Mucosa of stomach (tissue), 1 donor: ENCODE data around the gene IRF2BP2.

ENCODE experiments used
- H3K27me3 ChIP-seq: one replicate; pipeline ENCODE4 v1.7.0; 2013; ENCODE audit warnings: mild to moderate bottlenecking, low read length; ENCODE audit not compliant: control insufficient read depth, insufficient read depth
- H3K36me3 ChIP-seq: one replicate; pipeline ENCODE4 v1.7.0; 2013; ENCODE audit warnings: low read length; ENCODE audit not compliant: control insufficient read depth, insufficient read depth
- H3K4me1 ChIP-seq: one replicate; pipeline ENCODE4 v1.7.0; 2013; ENCODE audit warnings: mild to moderate bottlenecking, low read length; ENCODE audit not compliant: control insufficient read depth, insufficient read depth
- H3K4me3 ChIP-seq: one replicate; pipeline ENCODE4 v1.7.0; 2013; ENCODE audit warnings: low read length
- H3K9ac ChIP-seq: one replicate; pipeline ENCODE4 v1.7.0; 2013; ENCODE audit warnings: mild to moderate bottlenecking, low read length, moderate library complexity
- H3K9me3 ChIP-seq: one replicate; pipeline ENCODE4 v1.7.0; 2013; ENCODE audit warnings: mild to moderate bottlenecking, low read length, moderate library complexity; ENCODE audit not compliant: control insufficient read depth
- donor health status: Pancreatic carcinoma.

IRF2BP2 gene

DNA sequence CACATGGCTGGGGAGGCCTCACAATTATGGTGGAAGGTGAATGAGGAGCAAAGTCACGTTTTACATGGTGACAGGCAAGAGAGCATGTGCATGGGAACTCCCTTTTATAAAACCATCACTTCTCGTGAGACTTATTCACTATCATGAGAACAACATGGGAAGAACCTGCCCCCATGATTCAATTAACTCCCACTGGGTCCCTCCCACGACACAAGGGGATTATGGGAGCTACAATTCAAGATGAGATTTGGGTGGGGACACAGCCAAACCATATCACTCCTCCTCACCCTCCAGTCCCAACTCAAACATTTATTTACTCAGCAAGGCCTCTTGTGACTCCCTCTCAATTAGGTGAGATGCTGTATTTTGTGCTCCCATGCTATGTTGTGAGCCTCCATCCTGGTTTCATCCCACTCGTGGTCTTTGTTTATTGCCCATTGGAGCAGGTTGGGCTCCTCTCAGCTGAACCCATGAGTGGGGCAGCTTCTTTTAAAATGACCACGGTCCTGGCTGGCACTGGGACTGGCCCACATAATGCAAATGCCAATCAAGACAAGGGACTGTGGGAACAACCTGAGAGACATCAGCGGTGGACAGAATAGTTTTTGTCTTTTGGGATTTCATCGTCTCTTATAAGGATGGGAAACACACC lies 28.8 kb downstream of the IRF2BP2 start:
- H3K9ac ChIP-seq = no peak overlapping the region
- H3K4me1 ChIP-seq = no peaks in the 10 kb centered on the region
- H3K4me3 ChIP-seq = no peak overlapping the region
- no peaks in the 10 kb centered on the region for H3K27me3 ChIP-seq
- H3K9me3 ChIP-seq = no peaks in the 10 kb centered on the region
- no peaks in the 10 kb centered on the region for H3K36me3 ChIP-seq

DNA sequence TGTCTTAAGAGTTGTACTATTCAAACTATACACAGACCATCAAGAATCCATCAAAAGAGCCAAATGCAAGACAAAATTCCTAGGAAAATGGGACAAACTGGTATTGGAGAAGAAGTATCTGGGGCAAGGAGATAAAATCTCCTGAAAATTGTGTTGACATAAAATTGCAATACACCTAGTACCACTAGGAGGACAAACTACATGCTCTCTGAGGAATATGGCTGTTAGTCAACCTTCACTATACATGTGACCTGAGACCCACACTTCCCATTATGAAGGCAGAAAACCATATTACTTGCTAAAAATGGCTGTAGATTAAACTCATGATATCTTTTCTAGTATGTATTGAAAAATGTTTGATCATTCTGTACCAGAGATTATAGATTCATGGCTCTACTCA lies 30.0 kb downstream of the IRF2BP2 start:
- Histone ChIP-seq H3K9ac (no peak overlapping the region), H3K4me3 (no peak overlapping the region), H3K9me3 (no peaks in the 10 kb centered on the region), H3K27me3 (no peaks in the 10 kb centered on the region), H3K36me3 (no peaks in the 10 kb centered on the region), H3K4me1 (no peaks in the 10 kb centered on the region)

DNA sequence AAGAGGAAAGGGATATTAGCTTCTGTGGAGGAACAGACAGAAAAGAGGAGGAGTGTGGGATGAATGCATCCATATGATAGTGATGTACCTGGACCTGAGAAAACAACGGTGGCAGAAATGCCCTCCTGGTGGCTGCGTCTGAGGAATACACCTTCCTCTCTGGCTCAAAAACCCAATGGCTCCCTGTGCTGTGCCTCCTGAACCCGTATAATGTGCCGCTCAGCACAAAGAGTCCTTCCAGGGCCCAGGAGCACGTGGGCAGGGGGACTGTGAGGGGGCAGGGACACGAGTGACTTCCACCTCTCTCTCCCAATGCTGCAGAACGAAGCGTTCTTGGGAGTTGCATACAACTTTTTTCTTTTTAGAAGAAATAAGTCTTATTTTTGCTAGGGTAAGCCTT lies 31.2 kb downstream of the IRF2BP2 start:
- Histone ChIP-seq H3K4me1 (no peaks in the 10 kb centered on the region), H3K4me3 (no peak overlapping the region), H3K27me3 (no peaks in the 10 kb centered on the region), H3K36me3 (no peaks in the 10 kb centered on the region), H3K9ac (no peak overlapping the region), H3K9me3 (no peaks in the 10 kb centered on the region)

DNA sequence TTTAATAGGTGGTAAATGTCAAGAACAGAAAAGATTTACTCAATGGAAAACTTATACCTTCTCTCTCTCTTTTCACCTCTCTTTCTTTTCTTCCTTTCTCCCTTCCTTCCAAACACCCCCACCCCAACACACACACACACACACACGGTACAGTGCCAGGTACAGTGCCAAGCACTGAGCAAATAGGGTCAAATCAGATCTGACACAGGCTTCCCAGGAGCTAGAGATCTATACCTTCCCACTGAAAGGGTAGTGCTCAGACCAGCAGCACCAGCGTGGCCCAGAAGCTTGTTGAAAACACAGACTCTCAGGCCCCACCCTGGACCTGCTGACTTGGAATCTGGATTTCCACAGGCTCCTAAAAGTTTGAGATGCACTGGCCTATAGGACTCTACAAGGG lies 31.9 kb downstream of the IRF2BP2 start:
- no peak overlapping the region for H3K4me3 ChIP-seq
- H3K9ac ChIP-seq = no peak overlapping the region

DNA sequence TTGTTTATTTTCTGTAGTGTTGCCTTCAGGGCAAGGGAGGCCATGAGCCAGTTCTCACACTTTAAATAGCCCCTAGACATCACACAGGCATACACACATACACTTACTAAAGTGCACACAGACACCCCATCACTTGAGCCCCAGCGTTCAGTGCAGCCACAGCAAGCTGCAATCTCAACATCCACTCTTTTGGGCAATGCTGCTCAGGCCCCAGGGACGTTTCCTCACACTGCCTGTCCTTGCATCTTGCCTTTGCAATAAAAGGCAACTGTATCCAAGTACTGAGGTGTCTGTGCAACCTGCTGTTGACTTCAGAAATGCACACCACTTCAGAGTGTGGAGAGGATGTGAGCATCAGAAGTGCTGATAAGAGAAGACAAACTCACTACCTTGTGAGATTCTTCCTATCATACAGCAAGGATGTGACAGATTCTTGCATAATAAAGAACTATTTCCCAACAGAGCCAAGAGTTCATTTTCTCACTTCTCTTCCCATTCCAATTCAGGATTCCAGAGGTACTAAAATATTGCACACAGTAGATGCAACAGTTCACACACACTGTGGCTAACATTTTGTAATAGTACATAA lies 36.2 kb downstream of the IRF2BP2 start:
- no peak overlapping the region for H3K9ac ChIP-seq
- no peak overlapping the region for H3K4me3 ChIP-seq
- no peaks in the 10 kb centered on the region for H3K4me1 ChIP-seq
- no peaks in the 10 kb centered on the region for H3K9me3 ChIP-seq
- no peaks in the 10 kb centered on the region for H3K27me3 ChIP-seq
- no peaks in the 10 kb centered on the region for H3K36me3 ChIP-seq

More for the DNA sequence above, 31.9 kb downstream of the IRF2BP2 start:
- Histone ChIP-seq H3K4me1 (no peaks in the 10 kb centered on the region), H3K36me3 (no peaks in the 10 kb centered on the region), H3K9me3 (no peaks in the 10 kb centered on the region), H3K27me3 (no peaks in the 10 kb centered on the region)

DNA sequence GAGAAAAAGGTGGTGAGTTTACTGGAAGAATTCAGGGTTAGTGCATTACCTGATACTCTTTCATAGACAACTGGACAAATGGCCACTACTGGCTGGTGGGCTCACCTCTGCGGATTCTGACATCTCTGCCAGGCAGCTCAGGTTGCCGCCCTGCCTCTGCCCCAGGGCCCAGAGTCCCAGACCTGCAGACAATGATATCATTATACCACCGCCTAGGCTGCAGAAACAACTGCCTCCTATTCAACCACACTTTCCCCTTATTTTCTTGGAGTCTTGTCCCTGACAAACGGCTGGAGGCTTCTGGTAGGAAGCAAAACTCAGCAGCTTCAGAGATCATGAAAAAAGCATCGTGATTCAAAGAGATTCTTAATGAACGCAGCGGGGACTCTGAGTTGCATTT lies 37.0 kb downstream of the IRF2BP2 start:
- Histone ChIP-seq H3K9me3 (no peaks in the 10 kb centered on the region), H3K36me3 (no peaks in the 10 kb centered on the region), H3K9ac (no peak overlapping the region), H3K4me3 (no peak overlapping the region), H3K4me1 (no peaks in the 10 kb centered on the region), H3K27me3 (no peaks in the 10 kb centered on the region)

DNA sequence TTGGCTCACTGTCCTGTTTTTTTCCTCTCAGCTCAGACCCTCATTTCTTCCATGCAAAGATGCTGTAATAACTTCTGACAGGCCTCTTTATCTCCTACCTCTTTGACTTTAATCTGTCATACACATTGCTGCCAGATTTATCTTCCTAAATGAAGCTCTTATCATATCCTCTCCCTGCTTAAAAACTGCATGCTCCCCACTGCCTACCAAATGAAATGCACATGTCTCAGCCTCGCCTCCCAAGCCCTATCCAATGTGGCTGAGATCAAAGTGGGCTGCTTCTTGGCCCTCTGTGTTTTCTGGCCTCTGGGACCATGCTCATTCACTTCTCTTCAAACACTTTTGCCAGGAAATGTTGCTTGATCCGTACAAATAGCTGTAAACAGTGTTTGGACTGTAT lies 38.3 kb downstream of the IRF2BP2 start:
- Histone ChIP-seq H3K4me3 (no peak overlapping the region), H3K27me3 (no peaks in the 10 kb centered on the region), H3K4me1 (no peaks in the 10 kb centered on the region), H3K9ac (no peak overlapping the region), H3K36me3 (no peaks in the 10 kb centered on the region), H3K9me3 (no peaks in the 10 kb centered on the region)

DNA sequence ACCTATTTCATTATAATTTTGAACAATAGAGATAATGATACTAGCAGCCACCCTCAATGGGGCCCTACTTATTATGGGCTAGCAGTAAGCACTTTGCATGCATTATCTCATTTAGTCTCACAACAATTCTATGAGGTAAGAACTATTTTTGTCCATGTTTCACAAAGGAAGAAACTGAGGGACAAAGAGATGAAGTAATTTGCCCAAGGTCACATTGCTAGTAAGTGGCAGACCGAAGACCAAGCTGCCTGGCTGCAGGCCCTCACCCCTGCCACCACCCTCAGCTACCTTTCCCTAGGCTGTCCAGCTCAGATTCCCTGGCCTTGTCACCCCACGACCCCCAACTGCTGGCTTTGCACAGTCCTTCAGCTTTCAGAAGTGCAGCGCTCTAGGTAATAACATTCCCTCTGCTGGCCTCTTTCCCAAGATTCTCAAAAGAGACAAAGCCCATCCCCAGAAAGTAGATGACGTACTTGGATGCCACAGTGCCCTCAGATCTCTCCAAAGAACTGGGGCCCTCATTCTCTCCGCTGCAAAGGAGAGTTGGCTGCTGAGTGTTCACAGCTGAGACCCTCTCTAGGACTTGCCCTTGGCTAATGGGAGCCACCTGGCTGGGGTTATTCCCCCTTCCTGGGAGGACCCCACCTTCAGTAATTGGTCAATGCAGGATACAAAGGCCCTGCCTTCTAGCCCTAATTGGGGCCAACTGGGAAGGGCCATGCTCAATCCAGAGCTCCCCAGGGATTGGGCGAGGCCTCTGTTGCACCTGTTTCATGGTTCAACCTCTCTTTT lies 39.5 kb downstream of the IRF2BP2 start:
- H3K36me3 ChIP-seq = no peaks in the 10 kb centered on the region
- no peak overlapping the region for H3K9ac ChIP-seq
- H3K9me3 ChIP-seq = no peaks in the 10 kb centered on the region
- H3K4me1 ChIP-seq = no peaks in the 10 kb centered on the region
- no peak overlapping the region for H3K4me3 ChIP-seq
- no peaks in the 10 kb centered on the region for H3K27me3 ChIP-seq

DNA sequence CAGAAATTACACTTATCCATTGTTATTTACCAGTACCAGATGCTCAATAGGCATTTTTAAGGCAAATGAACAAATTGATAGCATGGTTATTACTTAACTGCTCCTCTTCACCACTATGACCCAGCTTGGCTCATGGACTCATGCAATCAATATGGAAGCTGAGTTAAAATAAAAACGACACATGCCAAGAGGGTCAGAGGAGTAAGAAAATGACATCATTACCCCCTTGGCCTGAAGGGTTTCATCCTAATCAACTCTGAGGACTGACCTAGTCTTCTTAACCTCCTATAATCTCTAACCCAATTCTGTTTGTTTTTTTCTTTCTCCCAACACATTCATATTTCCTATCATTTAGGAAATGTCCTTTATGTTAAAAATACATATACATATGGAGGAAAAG lies 41.6 kb downstream of the IRF2BP2 start:
- no peaks in the 10 kb centered on the region for H3K27me3 ChIP-seq
- no peaks in the 10 kb centered on the region for H3K4me1 ChIP-seq
- no peak overlapping the region for H3K9ac ChIP-seq
- H3K9me3 ChIP-seq = no peaks in the 10 kb centered on the region
- no peaks in the 10 kb centered on the region for H3K36me3 ChIP-seq
- H3K4me3 ChIP-seq = no peak overlapping the region

DNA sequence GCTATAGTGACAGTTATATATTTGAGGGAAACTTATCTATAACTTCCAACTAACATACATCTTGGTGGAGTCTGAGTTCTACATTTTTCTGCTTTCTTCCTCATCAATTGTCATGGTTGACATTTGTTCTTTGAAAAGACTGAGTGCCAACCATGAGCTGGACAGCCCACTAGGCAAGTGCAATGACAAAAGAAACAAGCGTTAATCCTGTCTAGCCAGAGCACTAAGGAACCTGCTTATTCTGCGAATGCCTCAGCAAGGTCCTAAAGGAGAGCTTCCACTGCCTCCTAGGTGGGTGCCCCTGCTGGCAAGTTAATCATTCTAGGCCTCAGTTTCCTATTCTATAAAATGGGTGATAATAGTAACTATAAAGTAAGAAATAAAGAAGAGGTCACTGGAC lies 44.8 kb downstream of the IRF2BP2 start:
- Histone ChIP-seq H3K27me3 (no peaks in the 10 kb centered on the region), H3K36me3 (no peaks in the 10 kb centered on the region), H3K9ac (no peak overlapping the region), H3K4me1 (no peaks in the 10 kb centered on the region), H3K4me3 (no peak overlapping the region), H3K9me3 (no peaks in the 10 kb centered on the region)

DNA sequence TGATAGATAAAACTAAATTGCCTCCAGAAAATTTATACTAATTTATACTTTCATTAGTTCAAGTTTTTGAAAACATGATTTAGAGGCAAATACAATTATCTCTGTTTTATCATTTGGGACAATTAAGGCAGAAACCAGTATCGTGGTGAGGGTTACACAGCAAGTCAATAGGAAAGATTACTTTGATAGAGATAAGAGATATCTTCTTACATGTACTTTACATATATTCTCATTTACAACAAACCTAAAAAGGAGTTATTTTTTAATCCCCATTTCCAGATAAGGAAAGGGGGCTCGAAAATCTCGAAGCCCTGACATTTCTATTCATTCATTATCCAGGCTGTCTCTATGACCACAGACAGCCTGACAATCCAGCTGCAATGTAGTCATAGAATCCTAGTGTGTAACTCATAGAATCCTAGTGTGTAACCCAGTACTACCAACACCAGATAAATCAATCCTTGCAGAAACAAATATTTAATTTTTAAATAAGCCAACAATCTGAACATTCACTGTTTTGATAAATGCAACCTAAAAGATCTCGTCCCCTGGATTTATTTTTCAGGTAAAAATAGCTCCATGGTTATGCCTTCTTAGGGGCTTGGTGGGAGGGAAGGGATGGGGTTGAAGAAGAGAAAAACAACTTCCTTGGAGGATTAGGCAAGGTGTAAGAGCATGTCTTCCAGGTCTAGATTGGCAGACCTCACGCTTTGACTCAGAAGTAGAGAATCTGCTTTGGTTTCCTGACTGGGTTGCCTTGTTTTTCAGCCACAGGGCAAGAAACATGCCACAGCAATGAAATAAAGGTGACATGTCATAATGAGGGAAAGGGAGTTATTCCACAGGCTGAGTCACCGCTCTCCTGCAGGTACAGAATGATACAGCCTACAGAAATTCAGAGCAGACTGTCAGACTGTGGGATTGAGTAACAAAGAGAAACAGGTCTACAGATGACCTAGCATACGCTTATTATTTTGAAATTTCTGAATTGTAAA lies 45.6 kb downstream of the IRF2BP2 start:
- no peak overlapping the region for H3K9ac ChIP-seq
- no peaks in the 10 kb centered on the region for H3K9me3 ChIP-seq
- H3K4me1 ChIP-seq = no peaks in the 10 kb centered on the region
- no peaks in the 10 kb centered on the region for H3K27me3 ChIP-seq
- no peaks in the 10 kb centered on the region for H3K36me3 ChIP-seq
- H3K4me3 ChIP-seq = no peak overlapping the region
